IPS DF 6.9 (cell line): ENCODE data around the gene TMEM52.

Experiments
- DNase-seq: peaks from one replicate; pipeline ENCODE4 v3.0.0-alpha.2; 2013; ENCODE audit warnings: low read depth, low spot score
- H3K27ac ChIP-seq: one replicate; pipeline ENCODE4 v1.5.1; 2013; ENCODE audit warnings: low read length, control low read depth
- H3K27me3 ChIP-seq: 2 replicates; pipeline ENCODE4 v1.6.1; 2013; ENCODE audit warnings: mild to moderate bottlenecking, low read length; ENCODE audit not compliant: control insufficient read depth, insufficient read depth
- H3K36me3 ChIP-seq: 2 replicates; pipeline ENCODE4 v1.6.1; 2013; ENCODE audit warnings: low read length; ENCODE audit not compliant: control insufficient read depth, insufficient read depth
- H3K4me1 ChIP-seq: 2 replicates; pipeline ENCODE4 v1.6.1; 2013; ENCODE audit warnings: low read length; ENCODE audit not compliant: control insufficient read depth, insufficient read depth
- H3K4me3 ChIP-seq: 2 replicates; pipeline ENCODE4 v1.5.1; 2013; ENCODE audit warnings: mild to moderate bottlenecking, low read length
- H3K9me3 ChIP-seq: 2 replicates; pipeline ENCODE4 v1.6.1; 2013; ENCODE audit warnings: low read length, inconsistent platforms; ENCODE audit not compliant: control insufficient read depth, insufficient read depth
- WGBS: extraction: QIAGEN DNeasy Blood & Tissue Kit; methylation state at CpG from one replicate; pipeline ENCODE4 v1.1.7; 2013; ENCODE audit warnings: mixed read lengths, missing lambda C conversion rate; ENCODE audit not compliant: insufficient read length, insufficient coverage; 5-methylcytosine and 5-hydroxymethylcytosine counted together

Gene TMEM52

GRCh38 chr1:1900883-1901640, 18.0 kb downstream of the TMEM52 start:
- H3K4me3 ChIP-seq: no peak overlapping the region
- no CpG with 5 or more reads among the region's 14 CpGs for WGBS
- H3K36me3 ChIP-seq: no peaks in the 10 kb centered on the region
- H3K9me3 ChIP-seq: no peaks in the 10 kb centered on the region
- H3K27me3 ChIP-seq: no peaks in the 10 kb centered on the region
- no peak overlapping the region for H3K27ac ChIP-seq
- no peak for DNase-seq
- H3K4me1 ChIP-seq: peaks cover 3% of the 10 kb centered on the region; the same call in 1 of the 2 replicates

- no CpG with 5 or more reads among the region's 9 CpGs for WGBS
- DNase-seq: no peak
- H3K36me3 ChIP-seq: no peaks in the 10 kb centered on the region
- H3K4me3 ChIP-seq: no peak overlapping the region
- H3K4me1 ChIP-seq: peaks cover 7% of the 10 kb centered on the region; the same call in 1 of the 2 replicates
- H3K9me3 ChIP-seq: no peaks in the 10 kb centered on the region
- no peaks in the 10 kb centered on the region for H3K27me3 ChIP-seq
- H3K27ac ChIP-seq: no peak overlapping the region
These were observed 19.1 kb downstream of the TMEM52 start for GRCh38 chr1:1899967-1900327.

- no peak for DNase-seq
- WGBS: no CpG with 5 or more reads among the region's 16 CpGs
- no peak overlapping the region for H3K4me3 ChIP-seq
These were observed 19.7 kb downstream of the TMEM52 start for GRCh38 chr1:1899266-1899966.

GRCh38 chr1:1898246-1898933, 20.7 kb downstream of the TMEM52 start:
- Histone ChIP-seq H3K27ac (no peak overlapping the region), H3K27me3 (no peaks in the 10 kb centered on the region), H3K4me3 (no peak overlapping the region), H3K36me3 (no peaks in the 10 kb centered on the region), H3K9me3 (no peaks in the 10 kb centered on the region), H3K4me1 (peaks cover 11% of the 10 kb centered on the region)
- WGBS: no CpG with 5 or more reads among the region's 6 CpGs
- no peak for DNase-seq

More at GRCh38 chr1:1899266-1899966, 19.7 kb downstream of the TMEM52 start:
- Histone ChIP-seq H3K27me3 (no peaks in the 10 kb centered on the region), H3K4me1 (peaks cover 11% of the 10 kb centered on the region), H3K36me3 (no peaks in the 10 kb centered on the region), H3K9me3 (no peaks in the 10 kb centered on the region), H3K27ac (no peak overlapping the region)

GRCh38 chr1:1895456-1896336, 23.4 kb downstream of the TMEM52 start:
- peaks cover 15% of the 10 kb centered on the region for H3K4me1 ChIP-seq
- H3K27ac ChIP-seq: no peak overlapping the region
- no peak for DNase-seq
- no peaks in the 10 kb centered on the region for H3K9me3 ChIP-seq
- no peak overlapping the region for H3K4me3 ChIP-seq
- H3K27me3 ChIP-seq: no peaks in the 10 kb centered on the region
- no peaks in the 10 kb centered on the region for H3K36me3 ChIP-seq
- WGBS: no CpG with 5 or more reads among the region's 14 CpGs

GRCh38 chr1:1895060-1895418, 24.0 kb downstream of the TMEM52 start:
- Histone ChIP-seq H3K27me3 (no peaks in the 10 kb centered on the region), H3K36me3 (no peaks in the 10 kb centered on the region), H3K27ac (no peak overlapping the region), H3K4me1 (peaks cover 15% of the 10 kb centered on the region), H3K4me3 (no peak overlapping the region), H3K9me3 (no peaks in the 10 kb centered on the region)
- DNase-seq: no peak
- no CpG with 5 or more reads among the region's 10 CpGs for WGBS

GRCh38 chr1:1894354-1895059, 24.6 kb downstream of the TMEM52 start:
- H3K27me3 ChIP-seq: no peaks in the 10 kb centered on the region
- H3K4me3 ChIP-seq: no peak overlapping the region
- no peak for DNase-seq
- peaks cover 15% of the 10 kb centered on the region for H3K4me1 ChIP-seq
- WGBS: no CpG with 5 or more reads among the region's 14 CpGs
- no peaks in the 10 kb centered on the region for H3K9me3 ChIP-seq
- no peaks in the 10 kb centered on the region for H3K36me3 ChIP-seq
- no peak overlapping the region for H3K27ac ChIP-seq

- peaks cover 12% of the 10 kb centered on the region for H3K4me1 ChIP-seq
- H3K4me3 ChIP-seq: no peak overlapping the region
- WGBS: no CpG with 5 or more reads among the region's 2 CpGs
- no peak for DNase-seq
- H3K36me3 ChIP-seq: no peaks in the 10 kb centered on the region
- no peak overlapping the region for H3K27ac ChIP-seq
- no peaks in the 10 kb centered on the region for H3K27me3 ChIP-seq
- H3K9me3 ChIP-seq: no peaks in the 10 kb centered on the region
These were observed 25.1 kb downstream of the TMEM52 start for GRCh38 chr1:1893997-1894353.

GRCh38 chr1:1893291-1893985, 25.6 kb downstream of the TMEM52 start:
- H3K9me3 ChIP-seq: no peaks in the 10 kb centered on the region
- H3K4me3 ChIP-seq: no peak overlapping the region
- WGBS: no CpG with 5 or more reads among the region's 19 CpGs
- no peak for DNase-seq
- no peaks in the 10 kb centered on the region for H3K36me3 ChIP-seq
- peaks cover 12% of the 10 kb centered on the region for H3K4me1 ChIP-seq
- H3K27me3 ChIP-seq: no peaks in the 10 kb centered on the region
- no peak overlapping the region for H3K27ac ChIP-seq
